Measurements from ENCODE around the gene RAD51B. TPM values are rescaled to one million over a fixed set of nuclear protein-coding genes. Genes with fewer than 3 reads are reported as not detected.

RAD51B gene
- polyA plus RNA-seq, 1 experiment, result 6.6 TPM

DNA sequence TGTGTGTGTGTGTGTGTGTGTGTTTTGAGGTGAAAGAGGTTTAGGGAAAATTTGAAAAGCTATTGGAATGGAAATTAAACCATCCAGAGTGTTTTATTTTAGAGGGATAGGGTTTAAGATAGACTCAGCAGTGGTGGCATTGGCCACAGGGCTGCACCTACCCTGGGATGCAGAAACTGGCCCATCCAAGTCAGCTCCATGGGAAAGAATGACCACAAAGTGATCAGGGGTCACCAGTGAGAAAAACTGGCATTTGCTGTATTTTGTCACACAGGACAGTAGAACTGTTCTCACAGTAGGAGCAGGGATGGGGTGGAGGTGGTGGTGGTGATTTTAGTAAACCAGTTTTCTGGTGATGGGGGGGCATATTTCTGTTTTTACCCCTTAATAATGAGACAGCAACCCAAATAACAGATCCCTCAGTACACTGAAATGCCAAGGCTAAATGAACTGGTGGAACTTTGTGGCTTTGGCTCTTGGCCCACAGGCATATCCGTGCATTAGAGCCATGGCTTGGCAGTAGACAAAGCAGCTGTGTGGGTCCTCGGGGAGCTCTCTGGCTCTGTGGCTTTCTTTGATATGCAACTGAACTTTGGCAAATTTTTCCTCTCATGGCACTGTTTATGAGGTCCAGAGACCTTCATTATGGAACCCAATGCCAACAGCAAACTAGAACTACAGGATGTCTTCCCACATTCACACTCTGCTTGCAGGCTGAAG lies 625.0 kb downstream of the RAD51B start:
- no peak overlapping the region for H3K27ac ChIP-seq (ENCODE audit: low read depth, low read length)
- no peak for DNase-seq (ENCODE audit: low read depth, low spot score)
- TF ChIP-seq, protein P1, sequence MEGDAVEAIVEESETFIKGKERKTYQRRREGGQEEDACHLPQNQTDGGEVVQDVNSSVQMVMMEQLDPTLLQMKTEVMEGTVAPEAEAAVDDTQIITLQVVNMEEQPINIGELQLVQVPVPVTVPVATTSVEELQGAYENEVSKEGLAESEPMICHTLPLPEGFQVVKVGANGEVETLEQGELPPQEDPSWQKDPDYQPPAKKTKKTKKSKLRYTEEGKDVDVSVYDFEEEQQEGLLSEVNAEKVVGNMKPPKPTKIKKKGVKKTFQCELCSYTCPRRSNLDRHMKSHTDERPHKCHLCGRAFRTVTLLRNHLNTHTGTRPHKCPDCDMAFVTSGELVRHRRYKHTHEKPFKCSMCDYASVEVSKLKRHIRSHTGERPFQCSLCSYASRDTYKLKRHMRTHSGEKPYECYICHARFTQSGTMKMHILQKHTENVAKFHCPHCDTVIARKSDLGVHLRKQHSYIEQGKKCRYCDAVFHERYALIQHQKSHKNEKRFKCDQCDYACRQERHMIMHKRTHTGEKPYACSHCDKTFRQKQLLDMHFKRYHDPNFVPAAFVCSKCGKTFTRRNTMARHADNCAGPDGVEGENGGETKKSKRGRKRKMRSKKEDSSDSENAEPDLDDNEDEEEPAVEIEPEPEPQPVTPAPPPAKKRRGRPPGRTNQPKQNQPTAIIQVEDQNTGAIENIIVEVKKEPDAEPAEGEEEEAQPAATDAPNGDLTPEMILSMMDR (IDR thresholded peaks at IDR 0.05; ENCODE audit: low read depth, low read length), result no peak
- ChIA-PET CTCF (interaction anchor here (0.7 to 1.2 kb wide), 4 partner anchors 14 to 979 kb away, joined by 4 to 7 read pairs (median 5); no protein-coding TSS in a partner anchor), POLR2A (no interaction called here)
- no peaks in the 10 kb centered on the region for H3K9me3 ChIP-seq (ENCODE audit: control insufficient read depth, insufficient read depth, low read length)
- H3K27me3 ChIP-seq (ENCODE audit: control insufficient read depth, insufficient read depth, low read length), result no peaks in the 10 kb centered on the region
- no peak overlapping the region for H3K4me3 ChIP-seq (ENCODE audit: low read depth, low read length)

DNA sequence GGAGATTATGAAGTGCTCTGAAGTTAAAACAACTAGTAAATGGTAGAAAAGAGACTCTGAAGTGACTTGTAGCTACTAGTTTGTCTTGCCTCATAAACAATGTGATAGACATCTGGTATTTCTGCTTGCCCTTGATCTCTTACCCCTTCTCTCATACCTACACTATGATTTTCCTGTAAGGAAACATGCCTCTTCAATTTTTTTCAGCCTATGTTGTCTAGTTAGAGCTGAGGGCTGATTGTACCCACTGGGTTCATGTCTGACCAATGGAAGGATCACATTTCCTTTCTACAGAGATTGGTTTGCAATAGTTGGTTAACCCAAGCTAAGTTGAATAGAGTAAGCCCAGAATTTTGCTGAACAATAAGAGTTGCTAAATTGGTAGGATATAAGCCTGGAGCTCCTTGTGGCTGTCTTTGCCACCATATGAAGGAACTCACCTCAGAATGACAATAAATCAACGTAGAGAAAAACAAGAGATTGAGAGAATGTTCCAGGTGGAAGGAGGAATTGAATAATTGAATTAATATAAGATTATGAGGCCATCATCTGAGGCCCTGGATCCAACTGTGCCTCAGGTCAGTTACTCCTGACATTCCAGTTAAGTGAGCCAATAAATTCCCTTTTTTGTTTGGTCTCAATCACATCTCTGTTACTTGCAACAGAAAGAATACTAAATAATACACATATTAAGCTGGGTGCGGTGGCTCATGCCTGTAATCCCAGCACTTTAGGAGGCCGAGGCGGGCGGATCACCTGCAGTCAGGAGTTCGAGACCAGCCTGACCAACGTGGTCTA lies 626.9 kb downstream of the RAD51B start:
- Histone ChIP-seq H3K27me3 (ENCODE audit: control insufficient read depth, insufficient read depth, low read length) (no peaks in the 10 kb centered on the region), H3K4me3 (ENCODE audit: low read depth, low read length) (no peak overlapping the region), H3K27ac (ENCODE audit: low read depth, low read length) (no peak overlapping the region), H3K9me3 (ENCODE audit: control insufficient read depth, insufficient read depth, low read length) (no peaks in the 10 kb centered on the region)
- ChIA-PET POLR2A (no interaction called here), CTCF (no interaction called here)
- TF ChIP-seq, protein P1 (IDR thresholded peaks at IDR 0.05; ENCODE audit: low read depth, low read length), result no peak
- DNase-seq (ENCODE audit: low read depth, low spot score), result no peak

DNA sequence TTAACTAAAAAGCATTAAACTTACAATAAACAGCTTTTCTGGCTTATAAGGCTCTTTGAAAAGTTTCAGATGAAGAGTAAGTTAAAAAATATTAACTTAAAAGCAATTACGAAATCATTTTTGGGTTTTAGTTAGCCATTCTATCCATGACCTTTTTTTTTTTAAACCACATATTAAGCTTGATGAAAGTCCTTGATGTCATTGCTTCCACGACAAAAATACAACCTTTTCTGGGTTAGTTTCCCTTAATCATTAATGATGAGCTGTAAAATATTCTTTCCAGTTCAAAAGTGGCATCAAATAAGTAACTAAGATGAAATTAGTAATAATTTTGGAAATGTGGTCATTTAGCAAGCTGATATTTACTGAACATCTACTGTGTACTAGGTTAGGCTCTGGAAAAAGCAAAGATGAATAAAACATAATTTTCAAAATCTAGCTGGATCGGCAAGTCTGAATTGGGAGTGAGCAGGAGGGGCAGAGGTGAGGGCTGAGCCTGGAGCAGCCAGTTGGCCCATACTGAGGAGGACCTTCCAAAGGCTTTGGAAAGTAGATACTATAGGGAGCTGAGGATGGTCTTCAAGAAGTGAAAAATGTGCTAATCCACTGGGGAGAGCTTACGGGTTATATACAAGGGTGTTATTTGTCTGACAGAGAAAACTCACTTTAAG lies 628.1 kb downstream of the RAD51B start:
- TF ChIP-seq, protein P1 (IDR thresholded peaks at IDR 0.05; ENCODE audit: low read depth, low read length), result no peak
- CTCF ChIA-PET, result interaction anchor here (0.8 to 1.3 kb wide), 2 partner anchors 342 to 503 kb away, joined by 4 to 5 read pairs; no protein-coding TSS in a partner anchor
- H3K9me3 ChIP-seq (ENCODE audit: control insufficient read depth, insufficient read depth, low read length), result no peaks in the 10 kb centered on the region
- no peaks in the 10 kb centered on the region for H3K27me3 ChIP-seq (ENCODE audit: control insufficient read depth, insufficient read depth, low read length)
- DNase-seq (ENCODE audit: low read depth, low spot score), result no peak
- H3K27ac ChIP-seq (ENCODE audit: low read depth, low read length), result no peak overlapping the region
- POLR2A ChIA-PET, result interaction anchor here (0.7 kb wide), 1 partner anchor 46 kb away, joined by 3 read pairs; no protein-coding TSS in a partner anchor
- no peak overlapping the region for H3K4me3 ChIP-seq (ENCODE audit: low read depth, low read length)

GRCh38 chr14:68448252-68448902 lies 628.8 kb downstream of the RAD51B start:
- no peak overlapping the region for H3K4me3 ChIP-seq (ENCODE audit: low read depth, low read length)
- ChIA-PET CTCF (interaction anchor here (1.3 kb wide), 1 partner anchor 341 kb away, joined by 5 read pairs; no protein-coding TSS in a partner anchor), POLR2A (interaction anchor here (0.7 kb wide), 1 partner anchor 45 kb away, joined by 3 read pairs; no protein-coding TSS in a partner anchor)
- no peaks in the 10 kb centered on the region for H3K27me3 ChIP-seq (ENCODE audit: control insufficient read depth, insufficient read depth, low read length)
- H3K9me3 ChIP-seq (ENCODE audit: control insufficient read depth, insufficient read depth, low read length), result no peaks in the 10 kb centered on the region
- DNase-seq (ENCODE audit: low read depth, low spot score), result no peak
- TF ChIP-seq, protein P1 (IDR thresholded peaks at IDR 0.05; ENCODE audit: low read depth, low read length), result no peak
- H3K27ac ChIP-seq (ENCODE audit: low read depth, low read length), result no peak overlapping the region

Data from AG04450 (cell line).